ENCODE results near the gene MRPS9. TPM values are rescaled to one million over a fixed set of nuclear protein-coding genes. Genes with fewer than 3 reads are reported as not detected.

The MRPS9 gene
- total and polyA plus RNA-seq, 2 of the 13 experiments (the other 11 are each of a cell fraction or from before 2014, with no cell fraction given), result 31.2 to 91.8 TPM

DNA sequence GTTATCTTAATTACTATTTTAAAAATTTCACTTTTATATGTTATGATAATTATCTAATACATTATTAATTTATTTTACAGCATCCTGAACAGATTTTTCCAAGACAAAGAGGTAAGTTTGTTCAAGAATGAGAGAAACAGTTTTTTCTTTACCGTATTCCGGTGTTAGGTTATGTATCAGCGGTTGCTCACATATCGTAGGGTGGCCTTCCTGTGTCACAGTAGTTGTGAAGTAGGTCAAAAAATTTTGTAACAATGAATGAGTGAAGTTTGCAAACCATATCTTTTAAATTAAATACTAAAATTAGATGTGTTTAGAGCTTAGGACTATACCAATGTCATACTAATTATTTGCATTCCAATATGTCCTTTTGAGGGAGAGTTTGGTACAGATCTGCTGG is 33.5 kb downstream of the MRPS9 start:
- H3K9ac ChIP-seq (ENCODE audit: insufficient read depth, low read depth, low read length), result no peak overlapping the region
- H4K20me1 ChIP-seq (ENCODE audit: insufficient read depth, low read length), result no peaks in the 10 kb centered on the region
- H3K9me3 ChIP-seq (ENCODE audit: low read length), result no peaks in the 10 kb centered on the region
- H3K36me3 ChIP-seq (replicated peaks in 1 of 2; ENCODE audit: control insufficient read depth in 1 of 2, insufficient read depth in 2 of 2, low read length in 2 of 2), result 0 out of 5 replicates have a peak, but pooled peaks cover 0 to 3% of the 10 kb centered on the region in 2 experiments
- CTCF ChIA-PET (ENCODE audit: low intra/inter-chr PET ratio, low total read pairs), result no interaction called here
- H3K27me3 ChIP-seq (ENCODE audit: control insufficient read depth in 1 of 2, insufficient read depth in 2 of 2, low read length in 2 of 2), result no peaks in the 10 kb centered on the region
- intact Hi-C loops (cut with micrococcal nuclease; ENCODE audit: unreplicated experiment), result no loop called here
- peaks cover 2% of the 10 kb centered on the region for H3K79me2 ChIP-seq (ENCODE audit: insufficient read depth, low read length)
- FAIRE-seq (no peak), ATAC-seq (no peak), DNase-seq (ENCODE audit: low spot score) (no peak)
- no peaks in the 10 kb centered on the region for H3K4me1 ChIP-seq (ENCODE audit: insufficient read depth, low read length)
- no peak overlapping the region for H2AFZ ChIP-seq (ENCODE audit: low read length)
- in situ Hi-C loops (cut with HindIII; ENCODE audit: extremely low pct_ligation_motif_present, low pct_unique_long_range_greater_than_20kb), result no loop called here
- H3K27ac ChIP-seq (ENCODE audit: extremely low read length, insufficient read depth, low read length), result no peak overlapping the region
- H3K4me3 ChIP-seq (replicated peaks in 1 of 3; ENCODE audit: insufficient read depth in 1 of 3, low read depth in 2 of 3, low read length in 3 of 3), result no peak overlapping the region
- POLR2A ChIA-PET, result no interaction called here
- 98% methylated on average over 4 of the region's 4 CpGs for WGBS (ENCODE audit: low lambda C conversion rate)
- H3K4me2 ChIP-seq (ENCODE audit: low read depth, low read length), result no peak overlapping the region
- TF ChIP-seq ZNF569 (CRISPR knock-in tag; IDR thresholded peaks at IDR 0.05; ENCODE audit: borderline replicate concordance) (no peak), ZSCAN29 (CRISPR knock-in tag; conservative IDR thresholded peaks at IDR 0.05) (no peak), ZNF205 (CRISPR knock-in tag; IDR thresholded peaks at IDR 0.05) (no peak), ZNF605 (CRISPR knock-in tag; IDR thresholded peaks at IDR 0.05) (no peak), ZFP37 (CRISPR knock-in tag; IDR thresholded peaks at IDR 0.05; ENCODE audit: borderline replicate concordance) (no peak), PCBP2 (optimal IDR thresholded peaks at IDR 0.05; ENCODE audit: low read depth, low read length, poor library complexity, severe bottlenecking) (no peak), POLR2AphosphoS2 (IDR thresholded peaks at IDR 0.05; ENCODE audit: low read depth, low read length) (no peak)
- TF ChIP-seq, protein P1, sequence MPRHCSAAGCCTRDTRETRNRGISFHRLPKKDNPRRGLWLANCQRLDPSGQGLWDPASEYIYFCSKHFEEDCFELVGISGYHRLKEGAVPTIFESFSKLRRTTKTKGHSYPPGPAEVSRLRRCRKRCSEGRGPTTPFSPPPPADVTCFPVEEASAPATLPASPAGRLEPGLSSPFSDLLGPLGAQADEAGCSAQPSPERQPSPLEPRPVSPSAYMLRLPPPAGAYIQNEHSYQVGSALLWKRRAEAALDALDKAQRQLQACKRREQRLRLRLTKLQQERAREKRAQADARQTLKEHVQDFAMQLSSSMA (CRISPR knock-in tag; IDR thresholded peaks at IDR 0.05), result no peak
- TF ChIP-seq, protein P2, sequence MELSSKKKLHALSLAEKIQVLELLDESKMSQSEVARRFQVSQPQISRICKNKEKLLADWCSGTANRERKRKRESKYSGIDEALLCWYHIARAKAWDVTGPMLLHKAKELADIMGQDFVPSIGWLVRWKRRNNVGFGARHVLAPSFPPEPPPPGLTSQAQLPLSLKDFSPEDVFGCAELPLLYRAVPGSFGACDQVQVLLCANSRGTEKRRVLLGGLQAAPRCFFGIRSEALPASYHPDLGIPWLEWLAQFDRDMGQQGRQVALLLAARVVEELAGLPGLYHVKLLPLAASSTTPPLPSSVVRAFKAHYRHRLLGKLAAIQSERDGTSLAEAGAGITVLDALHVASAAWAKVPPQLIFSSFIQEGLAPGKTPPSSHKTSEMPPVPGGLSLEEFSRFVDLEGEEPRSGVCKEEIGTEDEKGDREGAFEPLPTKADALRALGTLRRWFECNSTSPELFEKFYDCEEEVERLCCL (CRISPR knock-in tag; IDR thresholded peaks at IDR 0.05; ENCODE audit: borderline replicate concordance), result no peak
- TF ChIP-seq, protein P3, sequence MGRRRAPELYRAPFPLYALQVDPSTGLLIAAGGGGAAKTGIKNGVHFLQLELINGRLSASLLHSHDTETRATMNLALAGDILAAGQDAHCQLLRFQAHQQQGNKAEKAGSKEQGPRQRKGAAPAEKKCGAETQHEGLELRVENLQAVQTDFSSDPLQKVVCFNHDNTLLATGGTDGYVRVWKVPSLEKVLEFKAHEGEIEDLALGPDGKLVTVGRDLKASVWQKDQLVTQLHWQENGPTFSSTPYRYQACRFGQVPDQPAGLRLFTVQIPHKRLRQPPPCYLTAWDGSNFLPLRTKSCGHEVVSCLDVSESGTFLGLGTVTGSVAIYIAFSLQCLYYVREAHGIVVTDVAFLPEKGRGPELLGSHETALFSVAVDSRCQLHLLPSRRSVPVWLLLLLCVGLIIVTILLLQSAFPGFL (CRISPR knock-in tag; IDR thresholded peaks at IDR 0.05), result no peak
- TF ChIP-seq, protein P4, sequence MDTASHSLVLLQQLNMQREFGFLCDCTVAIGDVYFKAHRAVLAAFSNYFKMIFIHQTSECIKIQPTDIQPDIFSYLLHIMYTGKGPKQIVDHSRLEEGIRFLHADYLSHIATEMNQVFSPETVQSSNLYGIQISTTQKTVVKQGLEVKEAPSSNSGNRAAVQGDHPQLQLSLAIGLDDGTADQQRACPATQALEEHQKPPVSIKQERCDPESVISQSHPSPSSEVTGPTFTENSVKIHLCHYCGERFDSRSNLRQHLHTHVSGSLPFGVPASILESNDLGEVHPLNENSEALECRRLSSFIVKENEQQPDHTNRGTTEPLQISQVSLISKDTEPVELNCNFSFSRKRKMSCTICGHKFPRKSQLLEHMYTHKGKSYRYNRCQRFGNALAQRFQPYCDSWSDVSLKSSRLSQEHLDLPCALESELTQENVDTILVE (CRISPR knock-in tag; IDR thresholded peaks at IDR 0.05), result no peak
- TF ChIP-seq, protein P5, sequence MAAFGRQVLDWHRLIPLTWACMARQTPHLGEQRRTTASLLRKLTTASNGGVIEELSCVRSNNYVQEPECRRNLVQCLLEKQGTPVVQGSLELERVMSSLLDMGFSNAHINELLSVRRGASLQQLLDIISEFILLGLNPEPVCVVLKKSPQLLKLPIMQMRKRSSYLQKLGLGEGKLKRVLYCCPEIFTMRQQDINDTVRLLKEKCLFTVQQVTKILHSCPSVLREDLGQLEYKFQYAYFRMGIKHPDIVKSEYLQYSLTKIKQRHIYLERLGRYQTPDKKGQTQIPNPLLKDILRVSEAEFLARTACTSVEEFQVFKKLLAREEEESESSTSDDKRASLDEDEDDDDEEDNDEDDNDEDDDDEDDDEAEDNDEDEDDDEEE (CRISPR knock-in tag; IDR thresholded peaks at IDR 0.05), result no peak
- no TSS peak for BruUV-seq (replicated peaks)

Measured in HepG2 (cell line).